ENCODE results near the gene SZT2. TPM values are rescaled to one million over a fixed set of nuclear protein-coding genes. Genes with fewer than 3 reads are reported as not detected.

SZT2 gene
- total and polyA plus RNA-seq, 7 donors = 5.9 to 24.7 (median 17.9) TPM

- no peak overlapping the region for H3K4me3 ChIP-seq
- H3K27ac ChIP-seq = no peak overlapping the region
- H3K9me3 ChIP-seq = no peaks in the 10 kb centered on the region
- 80 to 93% (median 87%) methylated on average over 4 of the region's 4 CpGs for WGBS, 3 donors
- peaks cover 14% of the 10 kb centered on the region for H3K4me1 ChIP-seq
- H3K36me3 ChIP-seq (ENCODE audit: insufficient read depth in 1 of 2, low read depth in 1 of 2) = peaks cover 3 to 12% of the 10 kb centered on the region in 2 donors
- no peak for ATAC-seq
- no peak for DNase-seq
- no peak for TF ChIP-seq CTCF (IDR thresholded peaks at IDR 0.05)
- no peaks in the 10 kb centered on the region for H3K27me3 ChIP-seq (ENCODE audit: insufficient read depth in 3 of 3, low read length in 2 of 3)
- intact Hi-C loops (cut with DNase I) = no loop called here
Observed at GRCh38 chr1:43370564-43370963, 19.1 kb upstream of the SZT2 start.

- no peaks in the 10 kb centered on the region for H3K9me3 ChIP-seq
- no peaks in the 10 kb centered on the region for H3K27me3 ChIP-seq (ENCODE audit: insufficient read depth in 3 of 3, low read length in 2 of 3)
- WGBS, 3 donors = 94 to 97% (median 96%) methylated on average over 5 of the region's 5 CpGs
- H3K27ac ChIP-seq = no peak overlapping the region
- DNase-seq = no peak
- TF ChIP-seq CTCF (IDR thresholded peaks at IDR 0.05) = no peak
- no peak overlapping the region for H3K4me3 ChIP-seq
- intact Hi-C loops (cut with DNase I) = no loop called here
- H3K4me1 ChIP-seq = peaks cover 10% of the 10 kb centered on the region
- no peak for ATAC-seq
- peaks cover 6 to 20% of the 10 kb centered on the region in 2 donors for H3K36me3 ChIP-seq (ENCODE audit: insufficient read depth in 1 of 2, low read depth in 1 of 2)
Observed at GRCh38 chr1:43372172-43372571, 17.5 kb upstream of the SZT2 start.

GRCh38 chr1:43373066-43373940 lies 16.4 kb upstream of the SZT2 start:
- peaks cover 6 to 30% of the 10 kb centered on the region in 2 donors for H3K36me3 ChIP-seq (ENCODE audit: insufficient read depth in 1 of 2, low read depth in 1 of 2)
- intact Hi-C loops (cut with DNase I) = no loop called here
- H3K4me1 ChIP-seq = peaks cover 9% of the 10 kb centered on the region
- no peak for DNase-seq
- H3K4me3 ChIP-seq = no peak overlapping the region
- WGBS, 3 donors = 30 to 47% (median 31%) methylated on average over 4 of the region's 4 CpGs
- no peaks in the 10 kb centered on the region for H3K27me3 ChIP-seq (ENCODE audit: insufficient read depth in 3 of 3, low read length in 2 of 3)
- no peak overlapping the region for H3K27ac ChIP-seq
- H3K9me3 ChIP-seq = no peaks in the 10 kb centered on the region
- no peak for ATAC-seq
- TF ChIP-seq CTCF (IDR thresholded peaks at IDR 0.05) = no peak

- H3K27me3 ChIP-seq (ENCODE audit: insufficient read depth in 3 of 3, low read length in 2 of 3) = no peaks in the 10 kb centered on the region
- 83 to 92% (median 88%) methylated on average over 7 of the region's 7 CpGs for WGBS, 3 donors
- peaks cover 4 to 51% of the 10 kb centered on the region in 2 donors for H3K36me3 ChIP-seq (ENCODE audit: insufficient read depth in 1 of 2, low read depth in 1 of 2)
- no peak overlapping the region for H3K4me3 ChIP-seq
- DNase-seq = no peak
- no peak for ATAC-seq
- no peaks in the 10 kb centered on the region for H3K9me3 ChIP-seq
- H3K27ac ChIP-seq = no peak overlapping the region
- intact Hi-C loops (cut with DNase I) = no loop called here
- TF ChIP-seq CTCF (IDR thresholded peaks at IDR 0.05) = no peak
- H3K4me1 ChIP-seq = no peaks in the 10 kb centered on the region
Observed at GRCh38 chr1:43376723-43377235, 12.9 kb upstream of the SZT2 start.
